GM19463 (cell line): ENCODE results near the gene MPV17.
"Not testable (repeated sequence)": the region's sequence is repeated elsewhere in the genome, so short reads cannot be mapped to it uniquely, and the experiment has no call there.

Source experiments
- ATAC-seq: cut with Tn5 transposase; IDR thresholded peaks from one replicate; pipeline ENCODE4 v1.9.1; 2021; ENCODE audit warnings: mild to moderate bottlenecking, moderate library complexity; ENCODE audit not compliant: unreplicated experiment

Gene MPV17

GRCh38 chr2:27300606-27301005, 22.3 kb downstream of the MPV17 start:
- ATAC-seq: not testable (repeated sequence)

DNA sequence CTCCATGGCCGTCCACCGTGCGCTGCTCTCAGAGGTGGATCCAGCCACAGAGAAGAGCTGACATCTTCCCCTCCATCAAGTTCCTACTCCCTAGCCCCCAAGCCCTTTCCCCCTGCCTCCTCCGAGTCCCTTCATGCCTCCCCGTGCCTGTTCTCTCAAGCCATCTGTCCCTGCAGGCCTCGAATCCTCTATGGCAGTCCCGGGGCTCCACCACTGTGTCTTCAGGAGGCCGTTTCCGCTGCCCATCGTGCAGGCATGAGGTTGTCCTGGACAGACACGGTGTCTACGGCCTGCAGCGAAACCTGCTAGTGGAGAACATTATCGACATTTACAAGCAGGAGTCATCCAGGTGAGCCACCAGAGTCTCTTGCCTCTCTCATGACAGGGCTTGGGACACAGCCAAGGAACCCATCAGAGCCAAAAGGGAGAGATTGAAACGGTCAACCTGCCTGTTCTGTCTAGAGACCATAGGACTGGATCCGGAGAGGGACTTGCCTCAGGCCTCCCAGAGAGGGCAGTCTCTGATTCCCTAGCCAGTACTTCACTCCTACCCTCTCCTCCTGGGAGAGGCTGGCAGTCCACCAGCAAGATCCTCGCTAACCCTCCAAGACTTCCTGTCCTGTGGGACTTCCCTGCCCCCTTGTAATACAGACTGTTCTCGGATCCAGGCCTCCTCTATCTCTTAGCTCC, 24.4 kb downstream of the MPV17 start:
- no peak for ATAC-seq

GRCh38 chr2:27297195-27297594, 25.7 kb downstream of the MPV17 start:
- no peak for ATAC-seq

GRCh38 chr2:27296481-27296880, 26.4 kb downstream of the MPV17 start:
- no peak for ATAC-seq

DNA sequence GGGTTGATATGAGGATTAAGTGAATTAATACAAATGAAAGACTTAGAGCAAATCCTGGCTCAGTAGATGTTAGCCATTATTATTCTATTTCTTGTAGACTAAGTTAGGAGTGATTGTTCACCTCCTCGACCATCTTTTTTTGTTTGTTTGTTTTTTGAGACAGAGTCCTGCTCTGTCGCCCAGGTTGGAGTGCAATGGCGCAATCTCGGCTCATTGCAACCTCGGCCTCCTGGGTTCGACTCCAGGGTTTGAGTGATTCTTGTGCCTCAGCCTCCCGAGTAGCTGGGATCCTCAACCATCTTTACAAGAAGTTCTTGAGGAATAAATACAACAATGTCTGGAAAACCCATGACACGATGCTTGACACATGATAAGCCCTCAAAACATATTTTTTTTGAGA, 28.0 kb downstream of the MPV17 start:
- ATAC-seq: no peak

DNA sequence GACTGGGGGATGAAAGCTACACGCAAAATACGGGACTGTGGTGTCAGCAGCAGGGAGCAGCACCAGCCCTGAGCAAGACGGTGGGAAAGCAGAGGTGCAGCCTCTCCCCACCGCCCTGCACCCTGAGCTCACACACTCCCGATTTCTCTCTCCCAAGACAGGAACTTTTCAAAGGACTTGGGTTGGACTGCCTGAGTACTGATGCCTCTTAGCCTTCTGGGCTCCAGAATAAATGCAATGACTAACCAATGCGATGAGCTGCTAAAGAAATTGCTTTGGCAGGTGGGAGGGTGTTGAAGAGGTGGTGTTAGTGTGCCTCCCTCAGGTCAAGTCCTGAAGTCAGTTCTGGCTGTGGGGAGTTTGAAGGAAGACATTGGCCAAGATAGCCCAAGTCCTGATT, 31.0 kb downstream of the MPV17 start:
- no peak for ATAC-seq

DNA sequence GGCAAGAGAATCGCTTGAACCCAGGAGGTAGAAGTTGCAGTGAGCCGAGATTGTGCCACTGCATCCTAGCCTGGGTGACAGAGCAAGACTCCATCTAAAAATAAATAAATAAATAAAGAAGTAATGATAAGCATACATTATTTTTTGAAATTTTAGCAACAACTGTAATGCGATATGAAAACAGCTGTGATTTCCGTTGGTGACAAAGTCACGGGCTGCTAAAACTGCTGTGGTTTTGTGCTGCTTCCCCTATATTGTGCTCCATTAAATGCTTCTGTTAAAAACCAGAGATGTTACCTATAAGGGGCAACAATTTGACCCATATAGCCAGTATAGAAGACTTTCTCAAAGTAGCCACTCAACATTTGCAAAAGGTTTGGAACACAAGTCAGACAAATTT, 32.3 kb downstream of the MPV17 start:
- ATAC-seq: no peak

DNA sequence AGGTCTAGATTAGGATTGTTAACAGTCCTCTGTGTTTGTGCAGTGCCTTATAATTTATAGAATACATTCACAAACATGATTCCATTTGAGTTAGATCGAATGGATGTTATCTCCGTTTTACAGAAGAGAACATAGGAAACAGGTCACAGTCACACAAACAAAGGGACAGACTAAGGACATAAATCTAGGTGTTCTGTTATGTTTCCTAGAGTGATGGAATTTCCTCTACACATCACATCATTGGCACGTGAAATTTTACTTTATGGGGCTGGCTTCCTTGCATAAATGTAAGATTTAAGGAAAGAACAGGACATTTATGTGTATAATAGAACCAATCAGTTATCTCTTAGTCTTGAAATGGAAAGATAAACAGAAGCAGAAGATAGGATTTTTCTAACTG, 34.3 kb downstream of the MPV17 start:
- ATAC-seq: no peak

GRCh38 chr2:27285481-27285880, 37.4 kb downstream of the MPV17 start:
- no peak for ATAC-seq

DNA sequence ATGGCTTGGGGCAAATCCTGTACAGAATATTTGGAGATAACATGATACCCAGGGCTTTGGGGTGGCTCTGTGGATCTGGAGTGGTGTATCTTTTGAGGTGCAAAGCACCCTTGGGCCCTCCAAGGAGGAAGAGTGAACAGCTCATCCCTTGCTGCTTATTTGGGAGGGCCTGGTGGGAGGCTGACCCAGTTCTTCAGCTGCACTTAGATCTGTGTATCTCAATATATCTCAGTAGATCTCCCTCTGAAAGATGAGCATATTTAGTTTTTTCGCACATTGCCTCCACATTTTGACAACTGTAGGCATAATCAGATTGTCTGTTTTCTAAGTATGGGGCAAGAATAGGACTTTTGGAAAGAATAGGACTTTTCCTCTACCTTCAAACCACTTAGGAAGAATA, 37.9 kb downstream of the MPV17 start:
- ATAC-seq: no peak

GRCh38 chr2:27282892-27283291, 40.0 kb downstream of the MPV17 start:
- ATAC-seq: no peak

- no peak for ATAC-seq
These were observed 40.9 kb downstream of the MPV17 start, which contains the start of gene TRIM54 for GRCh38 chr2:27281855-27282559. TSS of gene TRIM54 (plus strand) at chr2:27282429. CDS start at chr2:27282732, 303 bp downstream.

DNA sequence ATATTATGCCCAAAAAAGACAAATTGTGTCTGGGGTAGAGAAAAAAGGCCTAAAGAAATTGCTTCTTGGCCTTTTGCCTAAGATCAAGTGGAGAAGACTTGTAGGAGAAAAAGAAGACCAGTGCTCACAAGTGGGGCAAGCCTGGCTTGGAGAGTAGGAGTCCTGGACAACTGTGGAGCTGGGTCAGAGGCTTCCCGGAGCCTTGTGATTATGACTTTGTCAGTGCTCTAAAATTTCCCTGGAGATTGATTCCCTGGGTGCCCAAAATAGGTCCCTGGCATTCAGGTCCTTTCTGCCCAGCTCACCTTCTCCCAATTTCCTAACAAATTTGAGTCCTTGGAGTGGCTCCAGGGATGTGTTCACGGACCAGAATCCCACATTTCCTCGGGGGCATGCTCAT, 41.5 kb downstream of the MPV17 start:
- ATAC-seq: no peak

DNA sequence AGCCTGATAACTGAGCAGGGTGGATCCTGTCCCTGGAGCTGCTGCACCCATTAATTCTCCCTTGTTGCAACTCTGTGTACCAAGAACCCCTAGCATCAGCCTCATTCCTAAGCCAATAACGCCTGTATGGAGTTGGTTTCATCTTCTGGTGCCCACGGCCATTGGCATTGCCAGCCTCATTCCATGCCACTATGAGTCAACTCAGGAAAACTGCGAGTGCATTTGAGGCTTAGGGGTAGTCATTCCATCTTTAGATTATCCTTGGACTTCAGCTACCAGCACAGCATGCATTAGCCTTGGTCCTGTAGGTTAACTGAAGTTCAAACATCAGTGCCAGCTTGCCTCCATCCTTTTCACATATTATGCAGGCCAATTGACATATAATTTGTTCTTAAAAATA, 42.1 kb downstream of the MPV17 start:
- no peak for ATAC-seq

- ATAC-seq: no peak
These were observed 44.9 kb downstream of the MPV17 start for GRCh38 chr2:27278010-27278409.

DNA sequence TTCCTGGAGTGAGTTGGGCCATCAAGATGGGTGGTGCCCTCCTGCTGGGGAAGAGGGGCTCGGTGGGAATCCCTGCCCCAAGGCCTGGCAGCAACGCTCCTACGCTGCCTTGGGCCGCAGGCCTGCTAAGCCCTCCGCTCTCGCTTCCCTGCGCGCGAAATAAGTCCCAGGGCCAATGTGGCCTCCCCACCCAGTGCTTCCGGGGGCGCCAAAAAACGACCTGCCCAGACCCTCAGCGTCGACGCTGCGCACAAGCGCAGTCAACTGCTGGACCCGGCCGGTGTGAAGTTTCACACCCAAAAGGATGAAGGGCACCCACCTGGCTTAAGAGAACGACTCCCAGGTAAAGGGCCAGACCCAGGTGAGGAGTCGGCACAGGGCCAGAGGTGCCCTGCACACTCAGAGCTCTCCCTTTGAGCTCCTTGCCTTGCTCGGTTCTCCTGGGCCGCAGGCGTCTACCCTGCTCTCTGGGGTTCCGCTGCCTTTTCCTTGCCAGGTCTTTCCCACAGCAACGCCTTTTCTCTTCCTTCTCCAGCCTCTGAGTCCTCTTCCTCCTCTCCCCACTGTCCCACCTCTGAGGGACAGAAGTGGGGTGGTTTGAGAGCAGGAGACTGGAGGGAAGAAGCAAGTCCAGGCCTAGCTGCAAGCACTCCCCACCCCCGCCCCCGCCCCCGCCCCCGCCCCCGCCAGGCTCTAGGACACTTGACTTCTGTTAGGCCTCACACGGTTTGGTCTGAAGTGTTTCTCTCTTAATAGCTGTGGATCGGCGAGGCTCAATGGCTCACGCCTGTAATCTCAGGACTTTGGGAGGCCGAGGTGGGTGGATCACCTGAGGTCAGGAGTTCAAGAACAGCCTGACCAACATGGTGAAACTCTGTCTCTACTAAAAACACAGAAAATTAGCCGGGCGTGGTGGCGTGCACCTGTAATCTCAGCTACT, 47.4 kb downstream of the MPV17 start, which contains the start of gene DNAJC5G:
TSS of gene DNAJC5G (plus strand) at position 223 of the 940 bp plus-strand sequence. CDS start 1,296 bp downstream, outside the sequence.
- ATAC-seq: no peak

- not testable (repeated sequence) for ATAC-seq
These were observed 50.1 kb downstream of the MPV17 start for GRCh38 chr2:27272537-27273522.

- no peak for ATAC-seq
These were observed 51.1 kb downstream of the MPV17 start for GRCh38 chr2:27271631-27272340.

GRCh38 chr2:27270670-27271069, 52.2 kb downstream of the MPV17 start:
- ATAC-seq: no peak
